Neutrophil (primary cell): Measurements from ENCODE around the gene POLR2A.
A peak's percentile ranks its signal among the peaks of the same experiment; 100 is the strongest.

ENCODE experiments used
- H3K27ac ChIP-seq: fragments of 200-600 bp; sonication (generic); 2 replicates; pipeline ENCODE4 v1.5.1; 2016; ENCODE audit warnings: mild to moderate bottlenecking, moderate library complexity
- H3K27me3 ChIP-seq: fragments of 200-600 bp; sonication (generic); 2 replicates; pipeline ENCODE4 v1.6.0; 2016; ENCODE audit warnings: mild to moderate bottlenecking
- H3K36me3 ChIP-seq: fragments of 200-600 bp; sonication (generic); 2 replicates; pipeline ENCODE4 v1.5.1; 2017
- H3K4me1 ChIP-seq, 2 experiments: fragments of 200-600 bp in 1 of 2; sonication (generic) in 1 of 2; 1 replicate in 1 of 2; 2 replicates in 1 of 2; pipeline versions ENCODE4 v1.5.1 to v1.6.1; 2013 to 2016; ENCODE audit warnings: low read depth in 1 of 2, low read length in 1 of 2, mild to moderate bottlenecking in 1 of 2, moderate library complexity in 1 of 2; ENCODE audit not compliant: control insufficient read depth in 1 of 2, insufficient read depth in 1 of 2
- H3K4me3 ChIP-seq, 2 experiments: fragments of 200-600 bp in 1 of 2; sonication (generic) in 1 of 2; 1 replicate in 1 of 2; 2 replicates in 1 of 2; pipeline ENCODE4 v1.5.1; 2013 to 2016; ENCODE audit warnings: low read depth in 1 of 2, low read length in 1 of 2, mild to moderate bottlenecking in 1 of 2, moderate library complexity in 1 of 2
- H3K9me3 ChIP-seq: fragments of 200-600 bp; sonication (generic); 2 replicates; pipeline ENCODE4 v1.5.1; 2016
- CTCF ChIP-seq: fragments of 200-600 bp; sonication (generic); IDR thresholded peaks from 2 replicates; pipeline ENCODE4 v1.5.1; 2016; ENCODE audit warnings: antibody characterized with exemption

The POLR2A gene

GRCh38 chr17:7441266-7441665 is 42.9 kb upstream of the POLR2A start:
- TF ChIP-seq CTCF: no peak
- H3K27ac ChIP-seq: no peak overlapping the region
- peaks cover 49 to 63% of the 10 kb centered on the region in 2 experiments for H3K4me1 ChIP-seq

GRCh38 chr17:7442142-7442541 is 42.0 kb upstream of the POLR2A start:
- TF ChIP-seq CTCF: no peak
- Histone ChIP-seq H3K9me3 (no peaks in the 10 kb centered on the region), H3K36me3 (no peaks in the 10 kb centered on the region), H3K4me3 (no peak overlapping the region), H3K27me3 (peaks cover 100% of the 10 kb centered on the region), H3K4me1 (peaks cover 40 to 54% of the 10 kb centered on the region in 2 experiments), H3K27ac (no peak overlapping the region)

More at GRCh38 chr17:7441266-7441665, 42.9 kb upstream of the POLR2A start:
- Histone ChIP-seq H3K27me3 (peaks cover 96% of the 10 kb centered on the region), H3K36me3 (no peaks in the 10 kb centered on the region), H3K9me3 (no peaks in the 10 kb centered on the region), H3K4me3 (no peak overlapping the region)

GRCh38 chr17:7443499-7444485 is 40.4 kb upstream of the POLR2A start:
- Histone ChIP-seq H3K27me3 (peaks cover 100% of the 10 kb centered on the region), H3K36me3 (no peaks in the 10 kb centered on the region), H3K27ac (no peak overlapping the region), H3K4me3 (no peak overlapping the region), H3K4me1 (peaks cover 25 to 38% of the 10 kb centered on the region in 2 experiments), H3K9me3 (no peaks in the 10 kb centered on the region)
- TF ChIP-seq CTCF: no peak

- Histone ChIP-seq H3K4me1 (peaks cover 16 to 26% of the 10 kb centered on the region in 2 experiments), H3K27ac (no peak within 1 kb of the TSS), H3K4me3 (peak within 1 kb of the TSS; percentile 55 to 74), H3K9me3 (no peaks in the 10 kb centered on the region), H3K36me3 (no peaks in the 10 kb centered on the region), H3K27me3 (peaks cover 89% of the 10 kb centered on the region)
- TF ChIP-seq CTCF: no peak
Measured at GRCh38 chr17:7444682-7445618, 39.2 kb upstream of the POLR2A start, which contains the start of gene CHRNB1. Gene CHRNB1, plus strand, starts transcription at chr17:7445061. Its CDS starts 67 bp downstream, at chr17:7445128.

GRCh38 chr17:7445619-7445968 is 38.6 kb upstream of the POLR2A start:
- no peaks in the 10 kb centered on the region for H3K36me3 ChIP-seq

More at GRCh38 chr17:7445619-7445968, 38.6 kb upstream of the POLR2A start:
- no peak for TF ChIP-seq CTCF
- Histone ChIP-seq H3K4me1 (peaks cover 12 to 20% of the 10 kb centered on the region in 2 experiments), H3K27me3 (peaks cover 83% of the 10 kb centered on the region), H3K9me3 (no peaks in the 10 kb centered on the region), H3K27ac (no peak overlapping the region), H3K4me3 (peak overlapping the region; percentile 55 to 74)
